Calu3 (cell line): ENCODE data around the gene PCSK6. TPM values are rescaled to one million over a fixed set of nuclear protein-coding genes. Genes with fewer than 3 reads are reported as not detected.
A peak's percentile ranks its signal among the peaks of the same experiment; 100 is the strongest.

Source experiments
- BruUV-seq: library from RNA; stranded (reverse); fragments of 400-500 nt; replicated peaks from 2 replicates; lab custom pipeline; 2021; lab: Mats Ljungman, UMichigan
- CTCF ChIA-PET: fragments of 300-600 bp; sonication (Branson Sonifier 250); formaldehyde crosslinking; loops from one replicate; lab custom pipeline; 2022; ENCODE audit warnings: antibody characterized with exemption; lab: Charles Lee
- DNase-seq: peaks from one replicate; pipeline ENCODE4 v3.0.0; 2022
- H3K27ac Mint-ChIP-seq: one replicate; pipeline ENCODE4 v1.8.0; 2022; ENCODE audit warnings: mixed read lengths; ENCODE audit not compliant: unreplicated experiment
- H3K27me3 Mint-ChIP-seq: one replicate; pipeline ENCODE4 v1.8.0; 2022; ENCODE audit warnings: mixed read lengths; ENCODE audit not compliant: unreplicated experiment
- H3K36me3 Mint-ChIP-seq: one replicate; pipeline ENCODE4 v1.8.0; 2022; ENCODE audit warnings: mild to moderate bottlenecking, moderate library complexity, mixed read lengths; ENCODE audit not compliant: insufficient read depth, unreplicated experiment
- H3K4me1 Mint-ChIP-seq: one replicate; pipeline ENCODE4 v1.8.0; 2022; ENCODE audit warnings: mild to moderate bottlenecking, low read depth, mixed read lengths; ENCODE audit not compliant: unreplicated experiment
- H3K4me3 Mint-ChIP-seq: one replicate; pipeline ENCODE4 v1.8.0; 2022; ENCODE audit warnings: mild to moderate bottlenecking, low read depth, moderate library complexity, mixed read lengths; ENCODE audit not compliant: unreplicated experiment
- H3K9me3 Mint-ChIP-seq: one replicate; pipeline ENCODE4 v1.8.0; 2022; ENCODE audit warnings: low read depth, mixed read lengths; ENCODE audit not compliant: unreplicated experiment
- CTCF ChIP-seq: fragments of 200-600 bp; IDR thresholded peaks from one replicate; pipeline ENCODE4 v1.8.0; 2022; ENCODE audit warnings: antibody characterized with exemption; ENCODE audit not compliant: unreplicated experiment
- intact Hi-C: fragments of 100-400 bp; cut with micrococcal nuclease; formaldehyde crosslinking; loops from one replicate; pipeline ENCODE4 v1.10.0; 2022; ENCODE audit not compliant: unreplicated experiment
- total RNA-seq: library from RNA; stranded (reverse); gene quantifications from 2 replicates; pipeline ENCODE4 v1.2.3, GENCODE V29; 2022

Gene PCSK6
- total RNA-seq, 1 experiment from 2014 or later, result 5.1 TPM

- H3K4me1 Mint-ChIP-seq, result no peaks in the 10 kb centered on the region
- no TSS peak for BruUV-seq
- H3K27me3 Mint-ChIP-seq, result peaks cover 42% of the 10 kb centered on the region
- intact Hi-C loops, result no loop called here
- no peaks in the 10 kb centered on the region for H3K36me3 Mint-ChIP-seq
- DNase-seq, result no peak
- H3K27ac Mint-ChIP-seq, result no peak overlapping the region
- no peak overlapping the region for H3K4me3 Mint-ChIP-seq
- no peaks in the 10 kb centered on the region for H3K9me3 Mint-ChIP-seq
- TF ChIP-seq CTCF, result no peak
- CTCF ChIA-PET, result no interaction called here
Measured at GRCh38 chr15:101504373-101504772, 14.9 kb upstream of the PCSK6 start.

GRCh38 chr15:101503296-101503599 is 13.7 kb upstream of the PCSK6 start:
- Mint-ChIP-seq H3K4me1 (no peaks in the 10 kb centered on the region), H3K36me3 (no peaks in the 10 kb centered on the region), H3K27me3 (peaks cover 51% of the 10 kb centered on the region), H3K27ac (no peak overlapping the region), H3K4me3 (no peak overlapping the region), H3K9me3 (no peaks in the 10 kb centered on the region)
- CTCF ChIA-PET, result no interaction called here
- no peak for TF ChIP-seq CTCF
- DNase-seq, result no peak
- BruUV-seq, result no TSS peak
- intact Hi-C loops, result no loop called here

DNA sequence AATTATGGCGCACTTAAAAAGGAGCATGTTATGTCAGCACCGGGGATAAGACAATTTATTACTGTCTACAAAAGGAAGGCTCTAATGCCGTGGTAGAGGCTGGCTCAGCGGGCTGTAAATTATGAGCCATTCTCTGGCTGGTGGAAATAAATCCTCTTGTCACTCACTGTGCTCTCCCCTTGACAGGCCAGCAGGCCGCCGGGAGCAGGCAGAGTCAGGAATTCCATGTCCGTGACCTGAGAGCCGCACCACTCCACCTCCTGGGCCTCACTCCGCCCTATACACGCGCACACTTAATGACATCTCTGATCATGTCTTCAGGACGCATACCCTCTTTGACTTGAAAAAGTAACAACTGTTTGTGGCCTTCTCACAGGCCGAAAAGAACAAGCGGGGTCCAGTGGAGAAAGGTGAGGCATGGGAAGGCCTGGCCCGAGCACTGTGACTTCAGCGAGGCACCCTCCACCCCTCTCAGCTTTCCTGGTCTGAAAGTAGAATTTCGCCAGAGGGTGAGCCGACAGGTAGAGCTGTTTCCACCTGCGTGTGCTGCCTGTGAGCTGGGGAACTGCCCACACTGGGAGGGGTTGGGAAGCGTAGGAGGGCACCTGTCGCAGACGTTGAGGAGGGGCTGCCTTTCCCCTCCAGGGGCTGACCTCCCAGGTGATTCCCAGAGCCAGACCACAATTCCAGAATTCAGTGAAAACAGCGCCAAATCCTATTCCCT is 13.2 kb upstream of the PCSK6 start:
- TF ChIP-seq CTCF, result no peak
- CTCF ChIA-PET, result interaction anchor here (0.7 to 1.5 kb wide), 6 partner anchors 36 to 214 kb away, joined by 3 to 5 read pairs (median 3); partner anchors contain the start of gene SNRPA1
- Mint-ChIP-seq H3K4me3 (no peak overlapping the region), H3K36me3 (no peaks in the 10 kb centered on the region), H3K27me3 (peaks cover 56% of the 10 kb centered on the region), H3K9me3 (no peaks in the 10 kb centered on the region), H3K4me1 (no peaks in the 10 kb centered on the region), H3K27ac (no peak overlapping the region)
- BruUV-seq, result no TSS peak
- intact Hi-C loops, result no loop called here
- DNase-seq, result no peak

DNA sequence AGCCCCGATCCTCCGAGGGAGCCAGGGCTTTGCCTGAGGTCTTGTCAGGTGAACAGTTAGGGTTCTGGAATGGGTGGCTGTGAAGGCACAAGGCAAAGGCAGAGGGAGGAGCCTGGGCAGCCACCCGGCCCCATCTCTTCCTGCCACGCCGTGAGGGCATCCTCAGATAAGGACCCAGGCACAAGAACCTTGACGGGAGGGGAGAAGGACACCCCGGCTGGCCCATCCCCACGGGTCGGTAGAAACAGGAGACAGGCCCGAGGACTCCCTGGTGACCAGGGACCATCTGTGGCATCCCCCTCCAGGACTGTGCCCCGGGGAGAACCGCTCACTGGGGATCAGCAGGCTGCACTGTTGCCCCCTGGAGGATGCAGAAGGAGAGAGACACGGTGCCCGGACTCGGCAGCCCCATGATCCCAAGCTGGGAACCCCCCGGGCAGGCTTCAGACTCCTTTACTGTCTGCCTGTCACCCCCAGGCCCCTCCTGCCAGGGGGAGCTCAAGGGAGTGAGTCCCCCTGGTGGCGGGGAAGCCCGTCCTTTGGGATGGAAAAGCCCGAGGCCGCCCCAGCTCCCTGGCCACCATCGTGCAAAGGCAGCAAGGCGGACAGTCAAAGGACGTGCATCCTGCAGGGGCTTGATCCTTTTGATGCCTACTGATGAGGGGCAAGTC is 12.3 kb upstream of the PCSK6 start:
- Mint-ChIP-seq H3K9me3 (no peaks in the 10 kb centered on the region), H3K36me3 (no peaks in the 10 kb centered on the region), H3K27me3 (peaks cover 57% of the 10 kb centered on the region), H3K27ac (no peak overlapping the region), H3K4me1 (peaks cover 3% of the 10 kb centered on the region), H3K4me3 (no peak overlapping the region)
- TF ChIP-seq CTCF, result peak; percentile 67
- intact Hi-C loops, result loop anchor here (2.0 kb wide), 1 partner anchor 201 kb away; no protein-coding TSS in a partner anchor
- DNase-seq, result peak; percentile 68
- CTCF ChIA-PET, result interaction anchor here (0.6 to 1.5 kb wide), 7 partner anchors 37 to 213 kb away, joined by 3 to 5 read pairs (median 3); partner anchors contain the start of gene SNRPA1
- no TSS peak for BruUV-seq
